GM19372 (cell line): ENCODE measurements around the gene GOLGA2.
"Not testable (repeated sequence)": the region's sequence is repeated elsewhere in the genome, so short reads cannot be mapped to it uniquely, and the experiment has no call there.

Experiments
- ATAC-seq: cut with Tn5 transposase; IDR thresholded peaks from one replicate; pipeline ENCODE4 v1.9.1; 2021; ENCODE audit warnings: mild to moderate bottlenecking, low read depth, moderate library complexity; ENCODE audit not compliant: unreplicated experiment

GOLGA2 gene

DNA sequence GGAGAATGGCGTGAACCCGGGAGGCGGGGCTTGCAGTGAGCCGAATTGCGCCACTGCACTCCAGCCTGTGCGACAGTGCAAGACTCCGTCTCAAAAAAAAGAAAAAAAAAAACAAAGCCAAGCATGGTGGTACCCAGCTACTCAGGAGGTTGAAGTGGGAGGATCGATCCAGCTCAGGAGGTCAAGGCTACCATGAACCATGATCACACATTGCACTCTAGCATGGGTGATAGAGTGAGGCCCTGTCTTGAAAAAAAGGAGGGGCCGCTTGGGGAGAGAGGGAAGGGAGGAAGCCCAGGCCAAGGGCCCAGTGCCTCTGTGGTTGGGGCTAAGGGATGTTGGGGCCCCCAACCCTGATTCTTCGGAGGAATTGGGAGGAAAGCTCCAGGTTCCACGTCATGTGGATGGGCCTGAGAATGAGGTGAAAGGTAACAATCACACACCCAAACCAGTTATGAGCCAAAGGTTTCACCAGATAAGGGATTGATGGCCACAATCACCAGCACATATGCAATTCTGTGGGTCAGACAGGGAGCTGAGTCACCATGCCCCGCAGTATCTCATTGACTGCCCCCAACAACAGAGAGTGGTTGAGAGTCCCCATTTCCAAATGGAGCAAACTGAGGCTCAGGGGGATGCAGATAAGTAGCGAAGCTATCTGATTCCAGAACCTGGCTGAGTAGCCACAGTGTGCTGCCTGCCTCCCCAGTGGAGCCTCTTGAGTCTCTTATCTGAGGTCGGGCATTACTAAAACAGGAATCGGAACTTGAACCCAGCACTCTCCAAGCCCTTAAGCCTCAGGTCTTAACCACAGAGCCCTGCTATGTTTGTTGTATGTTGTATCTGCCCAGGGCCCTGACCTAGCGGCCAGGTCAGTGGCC, 20.8 kb upstream of the GOLGA2 start:
- ATAC-seq, result no peak

GRCh38 chr9:128294142-128294541, 18.3 kb upstream of the GOLGA2 start:
- ATAC-seq, result no peak

DNA sequence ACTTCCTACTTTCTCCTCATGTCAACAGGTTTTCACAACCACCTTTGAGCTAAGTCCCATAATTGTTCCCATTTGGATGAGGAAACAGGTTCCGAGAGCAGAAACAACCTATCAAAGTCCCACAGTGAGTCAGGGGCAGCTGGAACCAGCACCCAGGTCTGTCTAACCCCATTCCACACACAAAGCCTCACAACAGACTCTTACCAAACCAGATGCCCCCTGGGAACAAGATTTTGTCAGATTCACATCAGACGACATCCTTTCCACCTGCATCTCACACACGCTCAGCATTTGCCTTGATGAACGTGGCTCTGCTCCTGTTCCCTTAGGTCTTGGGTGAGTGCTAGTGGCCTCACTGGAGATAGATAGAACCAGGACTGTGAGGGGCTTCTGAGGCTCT, 17.3 kb upstream of the GOLGA2 start:
- no peak for ATAC-seq

DNA sequence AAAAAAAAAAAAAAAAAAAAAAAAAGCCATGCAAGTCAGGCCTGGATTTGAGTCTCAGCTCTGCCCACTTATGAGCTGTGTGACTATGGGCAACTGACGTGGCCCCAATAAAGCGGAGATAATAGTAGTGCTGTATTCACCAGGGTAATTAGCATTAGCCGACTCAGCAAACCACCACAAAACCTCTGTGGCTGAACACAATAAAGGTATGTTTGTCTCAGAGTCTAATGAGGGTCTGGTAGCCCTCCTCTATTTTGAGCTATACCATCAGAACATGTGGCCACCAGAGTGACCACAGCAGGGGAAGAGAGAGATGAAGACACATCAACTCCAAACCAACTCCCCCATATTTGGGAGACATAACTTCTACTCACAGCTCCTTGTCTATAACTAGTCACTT, 16.2 kb upstream of the GOLGA2 start:
- no peak for ATAC-seq

DNA sequence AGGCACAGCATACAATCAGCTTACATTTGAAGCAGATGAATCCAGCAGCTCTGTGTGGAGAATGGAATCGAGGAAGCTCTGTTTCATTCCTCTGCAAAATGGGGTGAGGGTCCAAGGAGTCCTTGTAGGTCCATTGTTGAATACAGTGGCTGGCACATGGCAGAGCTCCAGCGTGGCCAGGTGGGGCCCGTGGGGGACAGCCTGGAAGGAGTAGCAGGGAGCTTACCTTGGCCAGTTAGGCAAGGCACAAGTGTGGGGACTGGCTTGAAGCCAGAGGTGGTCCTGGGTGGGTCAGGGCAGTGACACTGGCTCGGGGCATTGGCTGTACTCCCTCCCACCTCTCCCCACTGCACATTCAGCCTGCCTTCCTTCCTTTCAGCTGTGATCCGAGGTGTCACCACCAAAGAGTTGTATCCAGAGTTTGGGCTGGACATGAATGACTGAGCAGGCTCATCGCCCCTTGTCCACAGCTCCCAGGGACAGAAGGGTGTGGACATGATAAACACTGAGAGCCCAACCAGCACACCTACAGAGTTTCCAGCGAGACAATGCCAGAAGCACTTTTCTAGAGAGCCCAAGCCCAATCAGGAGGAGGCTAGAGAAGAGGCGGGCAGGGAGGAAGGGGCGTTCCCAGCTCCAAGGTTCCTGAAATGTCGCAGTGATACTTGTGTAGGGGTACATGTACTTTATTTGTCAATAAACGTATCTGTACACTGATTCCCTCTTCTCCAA, 12.6 kb upstream of the GOLGA2 start:
- ATAC-seq, result no peak

GRCh38 chr9:128286440-128286839, 10.6 kb upstream of the GOLGA2 start:
- ATAC-seq, result no peak

- no peak for ATAC-seq
These were observed 9.4 kb upstream of the GOLGA2 start for GRCh38 chr9:128285033-128285784.

DNA sequence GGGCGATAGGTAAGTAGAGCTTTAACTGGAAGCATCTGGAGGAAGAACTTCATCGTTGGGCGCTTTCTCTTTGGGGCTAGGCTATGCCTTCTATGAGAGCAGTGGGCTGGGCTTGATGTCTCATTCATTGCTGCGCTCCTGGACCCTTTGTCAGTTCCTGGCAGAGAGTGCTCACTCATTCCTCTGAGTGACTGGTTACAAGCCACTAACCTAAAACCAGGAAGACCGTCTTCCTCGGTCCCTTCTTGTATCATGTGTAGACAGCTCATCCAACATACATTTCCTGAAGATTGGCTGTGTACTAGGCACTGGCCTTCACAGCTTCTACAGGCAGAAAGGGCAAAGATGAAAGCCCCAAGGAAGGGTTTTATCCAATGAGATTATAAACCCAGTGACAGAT, 6.7 kb upstream of the GOLGA2 start:
- no peak for ATAC-seq

DNA sequence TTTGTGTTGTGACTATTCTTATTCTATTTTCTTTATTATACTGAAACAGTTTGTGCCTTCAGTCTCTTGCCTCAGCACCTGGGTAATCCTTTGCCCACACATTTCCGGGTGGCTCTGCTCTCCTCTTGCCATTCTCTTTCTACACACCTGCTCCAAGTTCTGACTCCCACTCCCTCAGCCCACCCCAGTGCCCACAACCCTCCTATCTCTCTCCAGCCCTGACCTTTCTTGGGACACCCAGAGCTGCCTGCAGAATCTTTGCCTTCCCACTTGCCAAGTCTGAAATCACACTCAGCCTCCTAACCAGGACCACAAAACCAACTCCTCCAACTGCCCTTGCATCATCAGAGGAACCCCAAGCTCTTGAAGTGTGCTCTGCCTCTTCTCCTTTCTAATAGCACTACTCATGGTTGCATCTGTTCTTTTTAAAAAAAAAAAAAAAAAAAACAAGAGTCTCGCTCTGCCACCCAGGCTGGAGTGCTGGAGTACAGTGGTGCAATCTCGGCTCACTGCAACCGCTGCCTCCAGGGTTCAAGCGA, 4.3 kb upstream of the GOLGA2 start:
- ATAC-seq, result no peak

GRCh38 chr9:128279088-128280073, 3.6 kb upstream of the GOLGA2 start:
- ATAC-seq, result not testable (repeated sequence)

- no peak for ATAC-seq
These were observed 915 bp upstream of the GOLGA2 start for GRCh38 chr9:128276574-128277270.

DNA sequence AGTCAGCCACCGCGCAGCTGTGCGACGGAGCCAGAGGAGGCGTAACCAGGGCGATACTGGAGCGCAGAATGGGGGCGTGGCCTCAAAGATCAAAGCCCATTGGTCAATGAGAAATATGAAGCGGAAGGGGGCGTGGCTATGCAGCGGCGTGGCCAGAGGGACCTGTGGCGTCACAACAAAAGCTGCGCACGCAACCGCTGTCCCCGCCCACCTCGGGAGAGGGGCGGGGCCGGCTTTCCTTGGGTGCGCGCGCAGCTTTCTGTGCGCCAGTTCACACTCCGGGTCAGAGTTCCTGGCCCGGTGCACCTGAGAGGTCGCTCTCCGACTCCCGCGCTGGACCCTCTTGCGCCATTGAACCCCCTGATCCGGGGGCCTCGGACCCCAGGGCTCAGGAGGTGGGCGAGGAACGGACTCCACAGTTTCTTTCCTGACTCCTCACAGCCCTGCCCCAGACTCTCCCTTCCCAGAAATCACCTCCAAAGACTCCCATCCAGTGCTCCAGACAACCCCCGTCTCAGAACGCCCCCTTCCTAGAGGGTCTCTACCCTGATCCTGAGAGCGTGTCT, 284 bp upstream of the GOLGA2 start, which contains the start of gene SWI5:
SWI5 (plus strand) TSS at position 269 of the 566 bp plus-strand sequence.
- peak; percentile 97 for ATAC-seq

DNA sequence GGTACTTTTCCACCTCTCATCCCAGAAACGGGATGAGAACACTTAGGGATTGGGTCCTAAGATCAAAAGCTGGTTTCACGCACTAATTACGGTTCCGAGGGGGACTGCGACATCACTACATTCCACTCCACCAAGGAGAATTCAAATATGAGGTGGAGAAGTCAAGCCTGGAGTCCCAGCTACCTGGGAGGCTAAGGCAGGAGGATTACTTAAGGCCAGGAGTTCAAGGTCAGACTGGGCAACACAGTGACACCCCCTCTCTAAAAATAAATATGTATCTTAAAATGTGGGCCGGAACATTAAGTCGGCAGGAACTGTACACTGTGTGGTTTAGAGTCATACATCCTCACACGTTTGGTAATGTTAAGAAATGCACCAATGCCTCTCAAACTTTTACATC, 1.6 kb downstream of the GOLGA2 start:
- ATAC-seq, result no peak

GRCh38 chr9:128271512-128271911, 4.3 kb downstream of the GOLGA2 start:
- no peak for ATAC-seq

DNA sequence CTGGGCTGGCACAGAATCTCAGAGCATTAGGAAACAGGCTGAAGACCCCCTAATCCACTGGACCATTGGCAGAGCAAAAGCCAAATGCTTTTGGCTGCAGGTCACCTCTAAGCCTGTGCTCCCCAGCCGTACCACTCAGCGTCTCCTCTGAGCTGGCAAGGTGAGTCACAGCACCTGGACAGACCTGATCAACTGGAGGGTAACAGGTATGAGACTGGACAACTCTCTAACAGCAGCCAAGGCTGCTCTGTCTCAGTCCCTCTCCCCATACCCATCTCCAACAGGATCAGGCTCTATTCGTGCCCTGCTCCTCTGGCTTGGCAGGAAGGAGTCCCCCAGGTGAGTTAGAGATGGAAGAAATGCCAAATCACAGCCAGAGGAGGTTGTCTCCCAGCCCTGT, 4.7 kb downstream of the GOLGA2 start:
- no peak for ATAC-seq

GRCh38 chr9:128266868-128267590, 8.8 kb downstream of the GOLGA2 start:
- ATAC-seq, result no peak

DNA sequence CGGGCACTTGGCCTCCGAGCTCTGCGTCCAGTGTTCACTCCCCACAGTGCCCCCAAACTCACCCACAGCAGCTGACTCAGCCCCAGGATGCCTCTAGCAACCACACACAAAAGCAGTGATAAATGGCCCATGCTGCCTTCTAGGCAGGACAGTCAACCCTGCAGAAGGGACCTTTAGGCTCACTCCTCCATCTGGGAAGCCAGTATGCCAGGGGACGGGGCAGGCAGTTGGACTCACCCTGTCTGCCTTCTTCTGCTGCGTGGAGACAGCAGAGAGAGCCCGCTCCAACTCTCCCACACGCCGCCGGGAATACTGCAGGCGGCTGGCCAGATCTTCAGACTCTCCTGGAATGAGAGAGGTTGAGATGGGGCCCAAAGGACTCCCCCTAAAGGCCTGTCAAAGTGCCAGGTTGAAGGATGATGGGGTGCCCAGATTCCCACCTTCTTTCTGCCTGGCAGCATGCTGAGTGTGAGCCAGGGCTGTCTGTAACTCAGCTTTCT, 10.4 kb downstream of the GOLGA2 start:
- no peak for ATAC-seq

DNA sequence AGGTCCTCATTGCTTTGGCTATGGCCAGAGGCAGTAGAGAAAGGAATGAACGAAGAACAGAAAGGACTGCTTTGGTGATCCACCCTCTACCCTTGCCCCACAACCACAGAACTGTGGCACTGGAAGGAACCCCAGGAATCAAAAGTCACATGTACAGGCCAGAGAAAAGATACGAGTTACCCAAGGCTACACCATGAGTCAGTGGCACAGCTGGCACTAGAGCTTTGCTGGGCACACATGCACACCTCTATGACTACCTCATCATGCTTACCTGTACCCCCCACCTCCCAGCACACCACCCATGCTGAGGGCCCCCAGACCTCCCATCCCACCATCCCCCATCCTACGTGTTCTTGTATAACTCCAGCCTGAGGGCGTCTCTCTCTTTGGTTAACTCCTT, 13.1 kb downstream of the GOLGA2 start:
- no peak for ATAC-seq
